ENCODE results near the gene YBX3.

YBX3 gene

DNA sequence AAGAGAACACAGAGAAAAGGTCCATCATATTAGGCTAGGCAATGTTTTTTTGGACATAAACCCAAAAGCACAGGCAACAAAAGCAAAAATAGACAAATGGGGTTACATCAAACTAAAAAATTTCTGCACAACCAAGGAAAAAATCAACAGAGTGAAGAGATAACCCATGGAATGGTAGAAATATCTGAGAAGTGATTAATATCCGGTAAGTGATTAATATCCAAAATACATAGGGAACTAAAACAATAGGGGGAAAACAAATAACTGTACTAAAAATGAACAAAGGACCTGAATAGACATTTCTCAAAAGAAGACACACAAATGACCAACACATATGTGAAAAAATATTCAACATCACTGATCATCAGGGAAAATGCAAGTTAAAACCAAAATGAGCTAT, 53.6 kb downstream of the YBX3 start:
- DNase-seq (ENCODE audit: low read depth): no peak

- DNase-seq (ENCODE audit: low read depth): no peak
These were observed 54.6 kb downstream of the YBX3 start for GRCh38 chr12:10668526-10668925.

DNA sequence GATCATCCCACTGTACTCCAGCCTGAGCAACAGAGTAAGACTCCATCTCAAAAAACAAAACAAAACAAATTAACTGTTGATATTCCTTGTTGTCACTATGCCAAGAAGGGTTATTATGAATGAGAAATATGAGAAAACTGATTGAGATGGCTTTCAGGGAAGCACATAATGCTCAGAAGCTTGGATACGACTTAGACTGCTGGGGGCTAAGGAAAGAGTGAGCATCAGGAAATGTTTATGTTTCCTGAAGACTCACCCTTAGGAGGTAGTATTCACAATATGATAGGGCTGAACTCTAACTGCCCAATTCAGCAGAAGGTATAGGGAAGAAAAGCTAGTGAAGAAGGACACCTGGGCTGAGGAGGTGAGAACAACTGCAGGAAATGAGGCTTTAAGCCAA, 55.5 kb downstream of the YBX3 start:
- no peak for DNase-seq (ENCODE audit: low read depth)

DNA sequence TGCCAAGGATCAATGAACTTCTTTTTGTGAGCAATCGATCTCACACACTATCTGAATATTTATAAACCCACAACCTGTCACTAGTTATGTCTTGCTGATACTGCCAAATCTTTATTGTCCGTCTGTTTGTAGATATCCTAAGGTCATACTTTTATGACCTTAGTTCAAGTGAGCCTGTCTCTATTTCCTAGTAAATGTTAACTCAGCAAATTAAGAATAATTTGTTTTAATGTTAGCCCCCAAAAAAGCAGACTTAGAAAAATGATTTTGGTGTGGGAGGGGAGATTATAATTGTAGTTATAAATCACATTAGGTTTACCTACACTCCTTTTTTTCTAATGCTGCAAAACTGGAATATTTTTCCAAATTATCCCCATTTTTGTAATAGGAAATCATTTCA, 58.6 kb downstream of the YBX3 start:
- DNase-seq (ENCODE audit: low read depth): no peak

- no peak for DNase-seq (ENCODE audit: low read depth)
These were observed 59.3 kb downstream of the YBX3 start for GRCh38 chr12:10663869-10664268.

- peak; percentile 37 for DNase-seq (ENCODE audit: low read depth)
These were observed 61.8 kb downstream of the YBX3 start for GRCh38 chr12:10661338-10661737.

GRCh38 chr12:10654003-10654402, 69.1 kb downstream of the YBX3 start:
- DNase-seq (ENCODE audit: low read depth): no peak

DNA sequence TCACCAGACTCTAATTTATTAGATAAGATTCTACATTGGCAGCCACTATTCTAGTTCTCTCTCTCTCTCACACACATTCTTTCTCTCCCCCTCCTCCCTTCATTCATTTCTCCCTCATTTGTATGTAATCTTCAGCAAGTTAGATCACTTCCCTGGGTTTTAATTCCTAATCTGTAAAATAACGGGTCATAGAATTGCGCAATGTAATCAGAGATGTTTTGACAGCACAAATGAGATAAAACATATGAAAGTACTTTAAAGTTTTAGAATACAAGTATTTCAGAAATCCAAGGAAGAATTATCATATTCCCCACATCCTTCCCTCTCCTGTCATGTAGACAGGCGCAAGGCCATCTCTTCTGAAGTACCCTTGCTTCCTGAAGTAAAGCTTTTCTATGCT, 70.9 kb downstream of the YBX3 start:
- no peak for DNase-seq (ENCODE audit: low read depth)
